GM12878 (cell line): ENCODE data around the gene GNAO1.

Source experiments
- CTCF ChIP-seq, 3 experiments: IDR thresholded peaks in 2 of 3; conservative IDR thresholded peaks in 1 of 3; 2 replicates each; pipeline ENCODE4 v1.5.1; 2011; ENCODE audit warnings: low read depth in 3 of 3, low read length in 3 of 3, mild to moderate bottlenecking in 3 of 3, control low read depth in 2 of 3, moderate library complexity in 2 of 3, inconsistent platforms in 1 of 3, mixed read lengths in 1 of 3; ENCODE audit not compliant: control insufficient read depth in 2 of 3, insufficient read depth in 1 of 3; ENCODE audit errors: extremely low read depth in 1 of 3
- E2F4 ChIP-seq: IDR thresholded peaks from 2 replicates; pipeline ENCODE4 v1.6.1; 2012; ENCODE audit warnings: low read depth, low read length, improper control_type of control experiment
- EP300 ChIP-seq, 2 experiments: fragments of 150-350 bp in 1 of 2; IDR thresholded peaks; 2 replicates each; pipeline ENCODE4 v1.6.1; 2011 to 2012; ENCODE audit warnings: low read depth in 2 of 2, low read length in 2 of 2, borderline replicate concordance in 1 of 2, improper control_type of control experiment in 1 of 2, inconsistent platforms in 1 of 2; ENCODE audit not compliant: control insufficient read depth in 1 of 2
- HDAC2 ChIP-seq: fragments of 200-600 bp; sonication (generic); IDR thresholded peaks from 2 replicates; pipeline ENCODE4 v1.6.1; 2017
- RBBP5 ChIP-seq: fragments of 200-600 bp; sonication (generic); conservative IDR thresholded peaks from 2 replicates; pipeline ENCODE4 v1.6.1; 2016
- RCOR1 ChIP-seq: conservative IDR thresholded peaks from 2 replicates; pipeline ENCODE4 v1.6.1; 2012; ENCODE audit warnings: low read depth, low read length, improper control_type of control experiment
- REST ChIP-seq: IDR thresholded peaks from 2 replicates; pipeline ENCODE4 v1.6.1; 2012; ENCODE audit warnings: mild to moderate bottlenecking, low read depth, low read length
- SIN3A ChIP-seq: IDR thresholded peaks from 2 replicates; pipeline ENCODE4 v1.6.1; 2012; ENCODE audit warnings: low read depth, low read length, improper control_type of control experiment
- SMC3 ChIP-seq: IDR thresholded peaks from 2 replicates; pipeline ENCODE4 v1.6.1; 2011; ENCODE audit warnings: low read length, improper control_type of control experiment, borderline replicate concordance
- SP1 ChIP-seq: IDR thresholded peaks from one replicate; pipeline ENCODE4 v1.6.1; 2011; ENCODE audit warnings: low read depth, low read length
- SREBF2 ChIP-seq: IDR thresholded peaks from 2 replicates; pipeline ENCODE4 v1.6.1; 2012; ENCODE audit warnings: mild to moderate bottlenecking, low read length
- STAT1 ChIP-seq: fragments of 450-650 bp; conservative IDR thresholded peaks from 2 replicates; pipeline ENCODE4 v1.6.1; 2014; ENCODE audit warnings: antibody characterized with exemption, mild to moderate bottlenecking
- YY1 ChIP-seq: IDR thresholded peaks from 2 replicates; pipeline ENCODE4 v1.6.1; 2011; ENCODE audit warnings: low read depth, mild to moderate bottlenecking, low read length

- TF ChIP-seq EP300 (IDR thresholded peaks at IDR 0.05; ENCODE audit: borderline replicate concordance in 1 of 2, control insufficient read depth in 1 of 2, low read depth in 2 of 2, low read length in 2 of 2) (no peak), STAT1 (no peak), SIN3A (no peak), SREBF2 (no peak), YY1 (no peak), CTCF (IDR thresholded peaks at IDR 0.05 in 2 of 3, conservative IDR thresholded peaks at IDR 0.05 in 1 of 3; ENCODE audit: control insufficient read depth in 2 of 3, extremely low read depth in 1 of 3, insufficient read depth in 1 of 3, low read depth in 3 of 3, low read length in 3 of 3) (no peak), RCOR1 (no peak), RBBP5 (no peak), E2F4 (no peak), REST (no peak), SMC3 (no peak), HDAC2 (no peak), SP1 (no peak)
Measured at GRCh38 chr16:56373003-56373402, 181.7 kb downstream of the GNAO1 start.
